ENCODE data around the gene NPIPB6.

DNA sequence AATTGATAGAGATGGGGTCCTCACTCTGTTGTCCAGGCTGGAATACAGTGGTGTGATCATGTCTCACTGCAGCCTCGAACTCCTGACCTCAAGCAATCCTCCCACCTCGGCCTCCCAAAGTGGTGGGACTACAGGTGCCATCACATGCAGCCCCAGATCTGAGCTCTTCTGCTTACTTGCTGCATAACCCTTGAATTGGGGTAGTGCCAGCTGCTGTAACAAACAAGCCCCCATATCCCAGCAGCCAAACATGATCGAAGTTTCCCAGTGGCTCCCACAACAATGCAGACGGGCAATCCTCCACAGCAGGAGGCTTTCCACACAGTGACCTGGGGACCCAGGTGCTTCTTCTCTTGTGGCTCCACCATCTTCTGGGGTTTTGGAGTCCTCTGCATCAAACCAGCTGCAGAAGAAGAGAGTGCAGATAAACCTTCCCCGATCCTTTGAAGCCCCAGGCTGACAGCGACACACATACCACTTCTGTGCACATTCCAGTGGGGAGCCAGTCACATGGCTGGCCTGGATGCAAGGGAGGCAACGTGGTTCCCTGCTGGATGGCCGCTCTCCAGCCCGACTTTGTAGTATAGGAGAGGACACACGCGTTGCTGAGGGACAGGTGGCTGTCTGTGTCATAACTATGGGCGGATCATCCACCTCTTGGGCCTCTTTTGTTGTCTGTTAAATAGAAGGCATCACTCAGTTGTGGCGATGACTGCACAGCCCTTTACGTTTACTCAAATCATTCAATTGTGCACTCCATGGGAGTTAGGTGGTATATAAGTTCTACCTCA, 54.3 kb downstream of the NPIPB6 start:
- TF ChIP-seq, protein P1, sequence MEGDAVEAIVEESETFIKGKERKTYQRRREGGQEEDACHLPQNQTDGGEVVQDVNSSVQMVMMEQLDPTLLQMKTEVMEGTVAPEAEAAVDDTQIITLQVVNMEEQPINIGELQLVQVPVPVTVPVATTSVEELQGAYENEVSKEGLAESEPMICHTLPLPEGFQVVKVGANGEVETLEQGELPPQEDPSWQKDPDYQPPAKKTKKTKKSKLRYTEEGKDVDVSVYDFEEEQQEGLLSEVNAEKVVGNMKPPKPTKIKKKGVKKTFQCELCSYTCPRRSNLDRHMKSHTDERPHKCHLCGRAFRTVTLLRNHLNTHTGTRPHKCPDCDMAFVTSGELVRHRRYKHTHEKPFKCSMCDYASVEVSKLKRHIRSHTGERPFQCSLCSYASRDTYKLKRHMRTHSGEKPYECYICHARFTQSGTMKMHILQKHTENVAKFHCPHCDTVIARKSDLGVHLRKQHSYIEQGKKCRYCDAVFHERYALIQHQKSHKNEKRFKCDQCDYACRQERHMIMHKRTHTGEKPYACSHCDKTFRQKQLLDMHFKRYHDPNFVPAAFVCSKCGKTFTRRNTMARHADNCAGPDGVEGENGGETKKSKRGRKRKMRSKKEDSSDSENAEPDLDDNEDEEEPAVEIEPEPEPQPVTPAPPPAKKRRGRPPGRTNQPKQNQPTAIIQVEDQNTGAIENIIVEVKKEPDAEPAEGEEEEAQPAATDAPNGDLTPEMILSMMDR (IDR thresholded peaks at IDR 0.05), result no peak
- TF ChIP-seq POLR2A (IDR thresholded peaks at IDR 0.05; ENCODE audit: low read length) (no peak), TP53 (CRISPR knock-in tag; IDR thresholded peaks at IDR 0.05) (no peak), RAD21 (conservative IDR thresholded peaks at IDR 0.05 in 1 of 2, IDR thresholded peaks at IDR 0.05 in 1 of 2) (no peak), SREBF2 (IDR thresholded peaks at IDR 0.05) (no peak), NPAS2 (CRISPR knock-in tag; IDR thresholded peaks at IDR 0.05; ENCODE audit: borderline replicate concordance) (no peak)
- TF ChIP-seq, protein P2, sequence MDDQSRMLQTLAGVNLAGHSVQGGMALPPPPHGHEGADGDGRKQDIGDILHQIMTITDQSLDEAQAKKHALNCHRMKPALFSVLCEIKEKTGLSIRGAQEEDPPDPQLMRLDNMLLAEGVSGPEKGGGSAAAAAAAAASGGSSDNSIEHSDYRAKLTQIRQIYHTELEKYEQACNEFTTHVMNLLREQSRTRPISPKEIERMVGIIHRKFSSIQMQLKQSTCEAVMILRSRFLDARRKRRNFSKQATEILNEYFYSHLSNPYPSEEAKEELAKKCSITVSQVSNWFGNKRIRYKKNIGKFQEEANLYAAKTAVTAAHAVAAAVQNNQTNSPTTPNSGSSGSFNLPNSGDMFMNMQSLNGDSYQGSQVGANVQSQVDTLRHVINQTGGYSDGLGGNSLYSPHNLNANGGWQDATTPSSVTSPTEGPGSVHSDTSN (IDR thresholded peaks at IDR 0.05), result no peak
